Stimulated activated naive CD8-positive, alpha-beta T cell treated with anti-CD3 and anti-CD28 coated beads, Interleukin-15, amount 100 ng/mL, for 72 hours (primary cell): ENCODE results near the gene MACF1.
"Not testable (repeated sequence)": the region's sequence is repeated elsewhere in the genome, so short reads cannot be mapped to it uniquely, and the experiment has no call there.

ENCODE experiments used
- ATAC-seq: fragments of 150-1000 bp; cut with Tn5 transposase; 2 replicates; pipeline ENCODE4 v1.10.0; 2021; ENCODE audit warnings: mild to moderate bottlenecking, moderate library complexity
- DNase-seq, 2 donors: peaks; one replicate each; pipeline ENCODE4 v3.0.0; 2021 to 2022
- H3K27ac Mint-ChIP-seq, 2 donors: one replicate each; pipeline ENCODE4 v1.8.0; 2022; ENCODE audit warnings: mild to moderate bottlenecking in 2 of 2, mixed read lengths in 2 of 2, moderate library complexity in 2 of 2
- H3K27me3 Mint-ChIP-seq: one replicate; pipeline ENCODE4 v1.8.0; 2022; ENCODE audit warnings: mixed read lengths
- H3K4me1 Mint-ChIP-seq: one replicate; pipeline ENCODE4 v1.8.0; 2022; ENCODE audit warnings: mild to moderate bottlenecking, mixed read lengths
- H3K4me3 Mint-ChIP-seq, 2 donors: one replicate each; pipeline ENCODE4 v1.8.0; 2022; ENCODE audit warnings: mild to moderate bottlenecking in 2 of 2, mixed read lengths in 2 of 2, moderate library complexity in 1 of 2
- H3K9me3 Mint-ChIP-seq, 2 donors: one replicate each; pipeline ENCODE4 v1.8.0; 2022; ENCODE audit warnings: mixed read lengths in 2 of 2

MACF1 gene, protein sequence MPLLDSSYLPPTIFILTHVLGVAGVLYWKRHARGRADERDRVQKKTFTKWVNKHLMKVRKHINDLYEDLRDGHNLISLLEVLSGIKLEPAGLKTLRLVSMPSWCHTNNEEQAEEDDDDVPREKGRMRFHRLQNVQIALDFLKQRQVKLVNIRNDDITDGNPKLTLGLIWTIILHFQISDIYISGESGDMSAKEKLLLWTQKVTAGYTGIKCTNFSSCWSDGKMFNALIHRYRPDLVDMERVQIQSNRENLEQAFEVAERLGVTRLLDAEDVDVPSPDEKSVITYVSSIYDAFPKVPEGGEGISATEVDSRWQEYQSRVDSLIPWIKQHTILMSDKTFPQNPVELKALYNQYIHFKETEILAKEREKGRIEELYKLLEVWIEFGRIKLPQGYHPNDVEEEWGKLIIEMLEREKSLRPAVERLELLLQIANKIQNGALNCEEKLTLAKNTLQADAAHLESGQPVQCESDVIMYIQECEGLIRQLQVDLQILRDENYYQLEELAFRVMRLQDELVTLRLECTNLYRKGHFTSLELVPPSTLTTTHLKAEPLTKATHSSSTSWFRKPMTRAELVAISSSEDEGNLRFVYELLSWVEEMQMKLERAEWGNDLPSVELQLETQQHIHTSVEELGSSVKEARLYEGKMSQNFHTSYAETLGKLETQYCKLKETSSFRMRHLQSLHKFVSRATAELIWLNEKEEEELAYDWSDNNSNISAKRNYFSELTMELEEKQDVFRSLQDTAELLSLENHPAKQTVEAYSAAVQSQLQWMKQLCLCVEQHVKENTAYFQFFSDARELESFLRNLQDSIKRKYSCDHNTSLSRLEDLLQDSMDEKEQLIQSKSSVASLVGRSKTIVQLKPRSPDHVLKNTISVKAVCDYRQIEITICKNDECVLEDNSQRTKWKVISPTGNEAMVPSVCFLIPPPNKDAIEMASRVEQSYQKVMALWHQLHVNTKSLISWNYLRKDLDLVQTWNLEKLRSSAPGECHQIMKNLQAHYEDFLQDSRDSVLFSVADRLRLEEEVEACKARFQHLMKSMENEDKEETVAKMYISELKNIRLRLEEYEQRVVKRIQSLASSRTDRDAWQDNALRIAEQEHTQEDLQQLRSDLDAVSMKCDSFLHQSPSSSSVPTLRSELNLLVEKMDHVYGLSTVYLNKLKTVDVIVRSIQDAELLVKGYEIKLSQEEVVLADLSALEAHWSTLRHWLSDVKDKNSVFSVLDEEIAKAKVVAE (N-terminal part only)

DNA sequence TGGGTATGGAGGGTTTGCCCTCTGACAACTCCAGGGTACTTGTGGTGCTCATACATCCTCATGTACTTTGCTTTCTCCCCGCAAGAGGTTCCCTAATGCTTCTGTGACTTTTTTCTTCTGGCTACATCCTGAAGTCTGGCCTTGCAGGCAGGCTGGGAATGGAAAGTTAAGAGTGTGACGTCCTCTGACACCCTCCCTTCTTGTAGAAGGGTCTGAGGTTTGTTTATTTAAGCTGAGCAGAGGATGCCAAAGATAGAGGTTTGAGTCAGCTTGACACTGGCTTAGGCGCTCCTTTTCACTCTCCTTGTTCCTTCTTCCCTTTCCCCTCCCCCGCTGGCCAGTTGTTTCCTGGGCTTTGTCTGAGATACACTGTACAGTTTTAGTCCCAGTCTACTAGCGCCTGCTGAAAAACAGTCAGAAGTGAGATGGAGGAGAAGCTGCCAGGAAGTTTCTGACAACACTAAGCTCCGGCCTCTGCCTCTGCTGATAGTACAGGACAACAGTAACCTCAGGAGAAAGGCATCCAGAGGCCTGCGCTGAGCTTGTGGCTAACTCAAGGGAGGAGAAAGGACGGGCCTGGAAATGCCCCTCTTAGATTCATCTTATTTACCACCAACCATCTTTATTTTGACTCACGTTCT lies at the start of gene MACF1:
TSS of gene MACF1 (plus strand) at position 255 of the 641 bp plus-strand sequence. CDS start at position 583, 328 bp downstream.
- H3K4me1 Mint-ChIP-seq: peaks cover 69% of the 10 kb centered on the region
- H3K27ac Mint-ChIP-seq: peak within 1 kb of the TSS; percentile 97
- no peaks in the 10 kb centered on the region for H3K27me3 Mint-ChIP-seq
- DNase-seq (peak in 1 of 2 donors; percentile 34), ATAC-seq (peak; percentile 58)
- no peaks in the 10 kb centered on the region for H3K9me3 Mint-ChIP-seq
- peak within 1 kb of the TSS; percentile 85 to 95 for H3K4me3 Mint-ChIP-seq

DNA sequence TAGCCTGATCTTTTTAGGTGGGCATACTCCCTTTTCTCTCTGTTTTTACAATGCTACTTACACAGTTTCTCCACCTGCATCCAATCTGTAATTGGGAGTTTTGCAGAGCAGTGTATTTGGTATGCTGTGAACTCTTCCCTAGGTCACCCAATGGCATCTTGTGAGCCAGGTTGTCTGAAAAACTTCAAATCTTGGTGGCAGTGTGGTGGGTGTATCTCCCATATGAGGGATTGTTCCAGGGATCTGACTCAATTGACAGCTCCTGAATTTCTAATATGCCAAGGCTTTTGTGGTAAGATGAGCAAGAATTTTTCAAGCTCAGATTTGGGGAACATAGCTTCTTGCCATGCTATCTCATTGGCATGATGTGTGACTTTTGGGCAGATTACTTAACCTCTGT lies 47.2 kb upstream of the MACF1 start:
- Mint-ChIP-seq H3K27ac (no peak overlapping the region), H3K4me1 (peaks cover 16% of the 10 kb centered on the region), H3K4me3 (no peak overlapping the region), H3K27me3 (no peaks in the 10 kb centered on the region), H3K9me3 (no peaks in the 10 kb centered on the region)
- DNase-seq: no peak
- ATAC-seq: no peak

DNA sequence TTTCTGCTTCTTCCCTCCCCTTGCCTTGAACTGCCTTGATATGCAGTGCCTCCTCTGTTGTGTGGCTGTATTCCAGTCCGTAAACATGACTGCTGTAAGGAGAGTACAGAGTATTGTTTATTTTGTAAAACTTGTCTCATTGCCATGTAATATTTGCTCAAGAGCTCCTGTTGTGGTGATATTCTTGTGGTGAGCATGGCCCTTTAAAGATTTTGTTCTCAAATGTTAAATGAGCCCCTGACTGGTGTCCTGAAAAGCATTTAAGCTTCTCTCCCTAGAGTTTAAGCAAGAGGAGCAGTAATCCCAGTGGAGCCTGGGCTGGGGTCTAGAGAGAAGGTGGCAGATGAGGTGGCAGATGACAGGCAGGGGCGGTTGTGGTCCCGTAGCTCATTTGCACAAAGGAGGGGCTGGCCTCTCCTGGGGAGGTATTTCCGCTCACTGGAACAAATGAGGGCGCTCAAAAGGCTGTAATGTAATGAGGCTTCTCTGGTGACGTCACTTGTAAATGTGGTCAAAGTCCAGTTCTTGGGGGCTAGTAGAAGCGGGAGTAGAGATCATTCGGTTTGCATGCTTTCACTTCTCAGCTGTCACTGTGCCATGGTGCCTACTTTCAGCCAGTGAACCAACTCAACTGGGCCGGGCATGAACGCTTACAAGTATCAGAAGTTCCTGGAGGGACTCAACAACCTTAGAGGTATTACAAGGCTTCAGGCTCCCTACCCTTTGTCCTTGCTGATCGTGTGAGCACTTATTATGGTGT lies 46.0 kb upstream of the MACF1 start:
- Mint-ChIP-seq H3K27me3 (no peaks in the 10 kb centered on the region), H3K4me3 (no peak overlapping the region), H3K9me3 (no peaks in the 10 kb centered on the region), H3K4me1 (peaks cover 26% of the 10 kb centered on the region), H3K27ac (no peak overlapping the region)
- no peak for ATAC-seq
- DNase-seq: no peak

DNA sequence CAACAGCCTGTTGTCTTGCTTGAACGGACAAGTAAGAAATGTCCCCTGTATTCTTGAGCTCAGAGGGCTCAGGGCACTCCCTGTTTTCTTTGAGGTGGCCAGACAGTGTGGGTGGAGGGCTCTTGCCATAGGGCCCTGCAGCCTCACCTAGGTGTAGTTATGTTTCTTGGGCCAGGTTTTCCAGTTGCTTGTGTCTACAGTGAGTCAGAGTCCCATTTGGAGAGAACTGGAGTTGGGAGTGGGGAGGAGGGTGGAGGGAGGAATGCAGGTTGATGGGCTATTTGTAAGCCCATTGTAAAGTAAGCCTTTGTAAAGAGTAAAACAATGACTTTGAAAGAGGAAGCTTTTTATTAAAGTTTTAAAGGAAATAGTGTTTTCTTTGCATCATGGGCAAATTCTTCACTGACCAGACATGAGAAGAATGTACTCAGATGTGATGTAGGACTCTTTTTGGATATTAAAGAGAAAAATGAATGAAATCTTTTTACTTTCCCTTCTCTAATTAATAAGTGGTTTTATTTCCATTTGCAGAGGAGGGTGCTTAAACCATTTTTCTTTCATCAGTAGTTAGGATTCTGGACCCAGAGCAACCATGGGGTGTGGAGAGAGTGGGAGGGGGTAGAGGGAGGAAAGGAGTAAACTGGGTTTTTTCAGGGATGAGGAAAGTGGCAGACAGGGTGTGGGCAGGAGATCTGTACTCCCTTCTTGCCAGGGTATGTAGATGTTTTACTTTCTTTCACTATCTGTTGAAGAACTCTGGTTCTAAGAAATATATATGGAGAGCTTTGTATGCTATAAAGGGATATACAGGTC lies 45.1 kb upstream of the MACF1 start:
- Mint-ChIP-seq H3K27ac (no peak overlapping the region), H3K4me1 (peaks cover 31% of the 10 kb centered on the region), H3K27me3 (no peaks in the 10 kb centered on the region), H3K4me3 (no peak overlapping the region), H3K9me3 (no peaks in the 10 kb centered on the region)
- ATAC-seq: no peak
- DNase-seq: no peak

DNA sequence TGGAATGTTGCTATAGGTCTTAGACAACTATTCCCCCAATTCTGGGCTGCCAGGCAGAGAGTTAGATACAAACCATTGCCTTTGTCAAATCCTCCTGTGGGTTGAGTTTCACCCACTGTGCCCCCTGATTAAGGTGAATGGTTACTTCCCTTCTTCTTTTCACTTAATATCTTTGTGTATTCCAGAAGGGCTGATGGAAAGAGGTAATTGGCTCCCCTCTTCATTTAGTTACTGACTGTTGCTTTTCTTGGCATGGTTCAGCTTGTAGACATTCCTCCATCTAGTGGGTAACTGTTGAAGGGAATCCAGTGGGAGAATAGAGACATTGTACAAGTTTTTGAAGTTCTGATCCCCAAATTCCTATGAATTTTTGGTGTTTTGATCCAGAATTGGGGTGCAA lies 43.8 kb upstream of the MACF1 start:
- Mint-ChIP-seq H3K4me3 (no peak overlapping the region), H3K27me3 (no peaks in the 10 kb centered on the region), H3K27ac (no peak overlapping the region), H3K9me3 (no peaks in the 10 kb centered on the region), H3K4me1 (peaks cover 33% of the 10 kb centered on the region)
- no peak for ATAC-seq
- no peak for DNase-seq

DNA sequence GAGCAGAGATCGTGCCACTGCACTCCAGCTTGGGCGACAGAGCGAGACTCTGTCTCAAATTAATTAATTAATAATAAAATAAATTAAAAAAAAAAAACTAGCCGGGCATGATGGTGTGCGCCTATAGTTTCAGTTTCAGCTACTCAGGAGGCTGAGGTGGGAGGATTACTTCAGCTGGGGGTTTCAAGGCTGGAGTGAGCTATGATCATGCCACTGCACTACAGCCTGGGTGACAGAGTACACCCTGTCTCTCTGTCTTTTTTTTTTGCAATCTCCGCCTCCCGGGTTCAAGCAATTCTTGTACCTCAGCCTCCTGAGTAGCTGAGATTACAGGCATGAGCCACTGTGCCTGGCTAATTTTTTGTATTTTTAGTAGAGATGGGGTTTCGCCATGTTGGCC lies 42.7 kb upstream of the MACF1 start:
- H3K27me3 Mint-ChIP-seq, DNase-seq, ATAC-seq: not testable (repeated sequence)

DNA sequence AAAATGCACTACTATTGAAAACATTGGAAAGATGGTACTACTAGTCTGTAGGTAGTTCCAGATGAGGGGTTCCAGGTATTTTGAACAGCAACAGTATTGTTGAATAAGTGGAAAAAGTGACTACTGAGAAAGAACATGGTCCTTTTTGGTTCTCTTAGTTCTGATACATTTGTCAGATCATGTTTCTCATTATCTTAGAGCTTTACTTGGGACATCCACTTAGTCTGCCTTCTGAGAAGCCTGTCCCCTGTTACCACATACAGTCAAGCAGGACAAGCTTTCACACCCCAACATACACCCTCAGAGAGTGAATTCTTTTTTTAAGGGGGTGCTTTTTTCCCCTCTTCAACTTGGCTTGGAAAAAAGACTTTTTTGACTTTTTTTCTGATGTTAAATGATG lies 41.0 kb upstream of the MACF1 start:
- no peak overlapping the region for H3K4me3 Mint-ChIP-seq
- ATAC-seq (no peak), DNase-seq (no peak)
- peaks cover 37% of the 10 kb centered on the region for H3K4me1 Mint-ChIP-seq
- no peak overlapping the region for H3K27ac Mint-ChIP-seq
- H3K27me3 Mint-ChIP-seq: peaks cover 6% of the 10 kb centered on the region
- H3K9me3 Mint-ChIP-seq: no peaks in the 10 kb centered on the region

More for the DNA sequence above, 42.7 kb upstream of the MACF1 start:
- H3K27ac Mint-ChIP-seq, H3K4me3 Mint-ChIP-seq, H3K9me3 Mint-ChIP-seq: not testable (repeated sequence)
- peaks cover 37% of the 10 kb centered on the region for H3K4me1 Mint-ChIP-seq

DNA sequence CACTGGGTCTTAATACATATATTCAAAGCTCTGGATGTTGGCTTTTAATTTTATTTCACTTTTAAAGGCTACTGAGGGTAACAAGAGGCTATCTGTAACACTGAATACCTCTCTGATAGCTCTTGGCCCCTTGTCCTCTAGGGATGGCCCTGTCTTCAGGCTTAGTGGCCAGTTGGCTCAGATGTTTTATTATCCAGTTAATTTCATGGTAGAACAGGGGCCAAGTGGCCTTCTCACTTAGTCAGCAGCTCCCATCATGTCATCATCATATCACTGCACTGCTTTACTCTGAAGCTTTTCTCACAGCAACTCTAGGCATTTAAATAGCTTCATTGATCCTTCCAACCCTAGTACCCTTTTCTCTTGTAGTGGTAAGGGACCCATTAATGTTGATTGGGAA lies 40.2 kb upstream of the MACF1 start:
- ATAC-seq (no peak), DNase-seq (no peak)
- peaks cover 6% of the 10 kb centered on the region for H3K27me3 Mint-ChIP-seq
- H3K27ac Mint-ChIP-seq: no peak overlapping the region
- no peaks in the 10 kb centered on the region for H3K9me3 Mint-ChIP-seq
- peaks cover 37% of the 10 kb centered on the region for H3K4me1 Mint-ChIP-seq
- no peak overlapping the region for H3K4me3 Mint-ChIP-seq

DNA sequence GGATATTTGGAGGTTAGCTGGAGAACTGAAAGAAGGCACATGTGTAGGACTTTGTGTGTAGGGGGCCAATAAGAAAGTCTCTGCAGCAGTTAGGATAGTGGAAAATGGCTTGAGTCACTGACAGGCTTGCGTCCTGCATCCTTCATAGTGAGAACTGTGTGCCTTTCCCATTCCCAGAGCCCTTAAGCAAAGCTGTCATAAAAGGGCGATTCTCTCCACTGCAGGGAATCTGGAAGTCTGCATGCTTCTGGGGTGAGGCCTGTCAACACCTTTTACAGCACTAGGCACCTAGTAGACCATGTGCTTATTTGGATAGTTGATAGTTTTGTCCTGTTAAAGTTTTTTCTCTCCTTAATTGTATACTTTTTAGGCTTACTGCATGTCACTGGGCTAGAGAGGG lies 39.4 kb upstream of the MACF1 start:
- no peak overlapping the region for H3K4me3 Mint-ChIP-seq
- DNase-seq (no peak), ATAC-seq (no peak)
- H3K4me1 Mint-ChIP-seq: peaks cover 37% of the 10 kb centered on the region
- no peak overlapping the region for H3K27ac Mint-ChIP-seq
- H3K27me3 Mint-ChIP-seq: peaks cover 6% of the 10 kb centered on the region
- no peaks in the 10 kb centered on the region for H3K9me3 Mint-ChIP-seq

DNA sequence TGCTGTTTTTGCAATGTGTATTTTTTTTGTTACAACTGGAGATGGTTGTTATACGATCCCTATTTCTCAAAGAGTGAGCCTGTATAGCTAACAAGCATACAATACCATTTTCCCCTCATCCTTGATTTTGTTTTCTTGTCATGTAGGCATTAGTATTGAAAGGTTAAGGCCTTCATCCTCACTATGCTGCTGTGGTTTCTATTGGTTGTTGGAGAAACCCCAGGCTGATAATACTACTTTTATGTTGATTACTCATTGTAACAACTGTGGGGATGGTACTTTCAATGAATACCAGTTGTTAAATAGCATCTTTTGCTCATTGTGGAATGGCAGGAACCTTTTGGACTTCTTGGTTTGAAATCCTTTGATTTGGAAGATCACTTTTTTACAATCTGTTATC lies 39.0 kb upstream of the MACF1 start:
- no peak overlapping the region for H3K27ac Mint-ChIP-seq
- DNase-seq: no peak

DNA sequence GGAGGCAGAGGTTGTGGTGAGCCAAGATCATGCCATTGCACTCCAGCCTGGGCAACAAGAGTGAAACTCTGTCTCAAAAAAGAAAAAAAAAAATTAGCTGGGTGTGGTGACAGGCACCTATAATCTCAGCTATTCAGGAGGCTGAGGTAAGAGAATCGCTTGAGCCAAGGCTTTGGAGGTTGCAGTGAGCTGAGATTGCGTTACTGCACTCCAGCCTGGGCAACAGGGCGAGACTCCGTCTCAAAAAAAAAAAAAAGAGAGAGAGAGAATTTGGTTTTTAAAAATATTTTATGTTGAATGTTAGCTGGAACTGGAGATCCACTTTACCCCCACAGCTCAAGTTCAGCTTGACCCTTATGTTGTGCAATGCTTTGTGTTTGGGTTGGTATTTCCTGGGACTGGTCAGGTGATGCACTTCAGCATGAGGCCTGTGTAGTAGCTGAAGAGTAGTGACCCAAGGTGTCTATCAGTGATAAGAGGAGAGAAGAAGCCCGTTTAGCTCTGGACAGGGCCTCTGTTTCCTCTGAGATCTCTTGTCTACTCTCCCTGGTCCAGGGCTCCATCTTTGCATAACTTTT lies 36.8 kb upstream of the MACF1 start:
- Mint-ChIP-seq H3K9me3 (no peaks in the 10 kb centered on the region), H3K27me3 (peaks cover 6% of the 10 kb centered on the region), H3K4me3 (no peak overlapping the region), H3K4me1 (peaks cover 31% of the 10 kb centered on the region), H3K27ac (no peak overlapping the region)
- DNase-seq (no peak), ATAC-seq (no peak)

More for the DNA sequence above, 39.0 kb upstream of the MACF1 start:
- Mint-ChIP-seq H3K9me3 (no peaks in the 10 kb centered on the region), H3K4me3 (no peak overlapping the region), H3K27me3 (peaks cover 6% of the 10 kb centered on the region), H3K4me1 (peaks cover 37% of the 10 kb centered on the region)
- ATAC-seq: no peak

DNA sequence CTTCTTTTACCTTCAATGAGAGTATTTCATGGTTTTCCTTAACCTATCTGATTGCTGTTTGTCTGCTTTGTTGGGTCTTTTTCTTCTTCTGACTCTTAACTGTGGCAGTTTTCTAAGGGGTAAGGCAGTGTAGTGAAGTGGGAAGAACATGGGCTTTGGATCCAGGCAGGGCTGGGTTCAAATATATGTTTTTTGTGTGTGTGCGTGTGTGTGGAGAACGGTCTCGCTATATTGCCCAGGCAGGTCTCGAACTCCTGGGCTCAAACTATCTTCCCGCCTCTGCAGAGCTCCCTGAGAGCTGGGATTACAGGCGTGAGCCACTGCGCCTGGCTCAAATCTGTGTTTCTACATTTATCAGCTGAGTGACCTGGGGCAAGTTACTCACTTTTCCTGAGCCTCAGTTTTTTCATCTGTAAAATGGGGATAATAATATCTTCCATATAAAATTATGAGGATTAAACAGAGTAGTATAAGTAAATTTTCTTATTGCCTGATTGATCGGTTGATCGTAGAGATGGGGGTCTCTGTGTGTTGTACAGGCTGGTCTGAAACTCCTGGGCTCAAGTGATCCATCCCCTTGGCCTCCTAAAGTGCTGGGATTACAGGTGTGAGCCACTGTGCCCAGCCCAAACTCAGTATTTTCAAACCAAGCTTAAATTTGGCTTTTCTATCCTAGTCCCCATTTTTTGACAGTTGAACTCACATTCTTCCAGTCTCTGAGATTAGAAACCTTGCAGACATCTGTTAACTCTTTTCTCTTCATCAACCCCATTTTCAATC lies 36.0 kb upstream of the MACF1 start:
- Mint-ChIP-seq H3K4me1 (peaks cover 24% of the 10 kb centered on the region), H3K4me3 (no peak overlapping the region), H3K9me3 (no peaks in the 10 kb centered on the region), H3K27ac (peak overlapping the region in 1 of 2 donors; percentile 28), H3K27me3 (peaks cover 6% of the 10 kb centered on the region)
- DNase-seq (no peak), ATAC-seq (no peak)
